GM18870 (cell line): ENCODE measurements around the gene VWA5B1.

Experiments
- ATAC-seq: cut with Tn5 transposase; IDR thresholded peaks from one replicate; pipeline ENCODE4 v1.9.1; 2021; ENCODE audit warnings: moderate library complexity; ENCODE audit not compliant: unreplicated experiment

The VWA5B1 gene

GRCh38 chr1:20381045-20381641 is 90.5 kb downstream of the VWA5B1 start:
- no peak for ATAC-seq

- ATAC-seq, result no peak
Observed at GRCh38 chr1:20381961-20382360, 91.3 kb downstream of the VWA5B1 start.

GRCh38 chr1:20382711-20383110 is 92.0 kb downstream of the VWA5B1 start:
- no peak for ATAC-seq

- ATAC-seq, result no peak
Observed at GRCh38 chr1:20383631-20384030, 93.0 kb downstream of the VWA5B1 start.

- no peak for ATAC-seq
Observed at GRCh38 chr1:20385630-20386029, 95.0 kb downstream of the VWA5B1 start.

GRCh38 chr1:20386323-20387081 is 95.8 kb downstream of the VWA5B1 start:
- ATAC-seq, result no peak

- no peak for ATAC-seq
Observed at GRCh38 chr1:20389571-20389970, 98.9 kb downstream of the VWA5B1 start.

- ATAC-seq, result no peak
Observed at GRCh38 chr1:20390589-20391331, 100.1 kb downstream of the VWA5B1 start.

- no peak for ATAC-seq
Observed at GRCh38 chr1:20395255-20395654, 104.6 kb downstream of the VWA5B1 start.

- ATAC-seq, result no peak
Observed at GRCh38 chr1:20398744-20399143, 108.1 kb downstream of the VWA5B1 start.

GRCh38 chr1:20399196-20399595 is 108.5 kb downstream of the VWA5B1 start:
- no peak for ATAC-seq

- no peak for ATAC-seq
Observed at GRCh38 chr1:20399606-20400180, 109.0 kb downstream of the VWA5B1 start.

GRCh38 chr1:20400341-20401177 is 109.9 kb downstream of the VWA5B1 start:
- no peak for ATAC-seq

GRCh38 chr1:20401405-20402010 is 110.8 kb downstream of the VWA5B1 start:
- no peak for ATAC-seq

GRCh38 chr1:20402585-20403422 is 112.1 kb downstream of the VWA5B1 start:
- no peak for ATAC-seq

- no peak for ATAC-seq
Observed at GRCh38 chr1:20403423-20404145, 112.9 kb downstream of the VWA5B1 start.

GRCh38 chr1:20404466-20404865 is 113.8 kb downstream of the VWA5B1 start:
- ATAC-seq, result no peak
